NT2/D1 (cell line): ENCODE measurements around the gene PCDHGA9.
A peak's percentile ranks its signal among the peaks of the same experiment; 100 is the strongest.
"Not testable (repeated sequence)": the region's sequence is repeated elsewhere in the genome, so short reads cannot be mapped to it uniquely, and the experiment has no call there.

ENCODE experiments used
- DNase-seq: peaks from one replicate; pipeline ENCODE4 v3.0.0-alpha.2; 2011; ENCODE audit warnings: low read depth, low spot score
- H3K27me3 ChIP-seq: 2 replicates; pipeline ENCODE4 v1.6.0; 2011; ENCODE audit warnings: mild to moderate bottlenecking; ENCODE audit not compliant: insufficient read length, insufficient read depth
- H3K36me3 ChIP-seq: 2 replicates; pipeline ENCODE4 v1.6.1; 2011; ENCODE audit warnings: mild to moderate bottlenecking, low read length, mixed read lengths; ENCODE audit not compliant: insufficient read depth, insufficient read length
- H3K4me1 ChIP-seq: 2 replicates; pipeline ENCODE4 v1.5.1; 2011; ENCODE audit not compliant: insufficient read depth, insufficient read length
- H3K4me3 ChIP-seq: 2 replicates; pipeline ENCODE4 v1.5.1; 2011; ENCODE audit warnings: low read depth; ENCODE audit not compliant: insufficient read length
- H3K9ac ChIP-seq: 2 replicates; pipeline ENCODE4 v1.6.0; 2011; ENCODE audit warnings: low read depth; ENCODE audit not compliant: insufficient read length
- H3K9me3 ChIP-seq: 2 replicates; pipeline ENCODE4 v1.5.1; 2011; ENCODE audit warnings: mild to moderate bottlenecking, low read length; ENCODE audit not compliant: insufficient read depth
- SUZ12 ChIP-seq: IDR thresholded peaks from 2 replicates; pipeline ENCODE4 v1.6.1; 2011; ENCODE audit not compliant: insufficient read length, insufficient read depth; ENCODE audit errors: extremely low read depth
- YY1 ChIP-seq: IDR thresholded peaks from 2 replicates; pipeline ENCODE4 v1.6.1; 2011; ENCODE audit not compliant: insufficient read length, insufficient read depth
- ZNF274 ChIP-seq: IDR thresholded peaks from 2 replicates; pipeline ENCODE4 v1.6.1; 2011; ENCODE audit warnings: mild to moderate bottlenecking, low read depth, low read length

PCDHGA9 gene

GRCh38 chr5:141398608-141399007, 4.0 kb upstream of the PCDHGA9 start:
- Histone ChIP-seq H3K9me3 (peaks cover 8% of the 10 kb centered on the region; the same call in 1 of the 2 replicates), H3K27me3 (no peaks in the 10 kb centered on the region), H3K9ac (no peak overlapping the region), H3K4me3 (no peak overlapping the region), H3K4me1 (no peaks in the 10 kb centered on the region), H3K36me3 (no peaks in the 10 kb centered on the region)
- no peak for DNase-seq
- no peak for TF ChIP-seq YY1

DNA sequence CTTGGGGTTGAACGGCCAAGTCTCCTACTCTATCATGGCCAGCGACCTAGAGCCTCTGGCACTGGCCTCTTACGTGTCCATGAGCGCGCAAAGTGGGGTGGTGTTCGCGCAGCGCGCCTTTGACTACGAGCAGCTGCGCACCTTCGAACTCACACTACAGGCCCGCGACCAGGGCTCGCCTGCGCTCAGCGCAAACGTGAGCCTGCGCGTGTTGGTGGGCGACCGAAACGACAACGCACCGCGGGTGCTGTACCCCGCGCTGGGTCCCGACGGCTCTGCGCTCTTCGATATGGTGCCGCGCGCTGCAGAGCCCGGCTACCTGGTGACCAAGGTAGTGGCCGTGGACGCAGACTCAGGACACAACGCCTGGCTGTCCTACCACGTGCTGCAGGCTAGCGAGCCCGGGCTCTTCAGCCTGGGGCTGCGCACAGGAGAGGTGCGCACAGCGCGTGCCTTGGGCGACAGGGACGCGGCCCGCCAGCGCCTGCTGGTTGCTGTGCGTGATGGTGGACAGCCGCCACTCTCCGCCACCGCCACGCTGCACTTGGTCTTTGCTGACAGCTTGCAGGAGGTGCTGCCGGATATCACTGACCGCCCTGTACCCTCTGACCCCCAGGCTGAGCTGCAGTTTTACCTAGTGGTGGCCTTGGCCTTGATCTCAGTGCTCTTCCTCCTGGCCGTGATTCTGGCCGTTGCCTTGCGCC, 2.9 kb upstream of the PCDHGA9 start:
- Histone ChIP-seq H3K9me3 (peaks cover 4% of the 10 kb centered on the region; the same call in 1 of the 2 replicates), H3K4me1 (no peaks in the 10 kb centered on the region), H3K27me3 (no peaks in the 10 kb centered on the region), H3K36me3 (no peaks in the 10 kb centered on the region), H3K4me3 (no peak overlapping the region), H3K9ac (no peak overlapping the region)
- TF ChIP-seq ZNF274 (no peak), SUZ12 (no peak), YY1 (no peak)
- no peak for DNase-seq

GRCh38 chr5:141403387-141403786, 809 bp downstream of the PCDHGA9 start:
- Histone ChIP-seq H3K9me3 (peaks cover 4% of the 10 kb centered on the region; the same call in 1 of the 2 replicates), H3K4me1 (no peaks in the 10 kb centered on the region), H3K4me3 (no peak overlapping the region), H3K36me3 (no peaks in the 10 kb centered on the region), H3K9ac (no peak overlapping the region), H3K27me3 (peaks cover 3% of the 10 kb centered on the region)
- no peak for TF ChIP-seq SUZ12
- DNase-seq: no peak

GRCh38 chr5:141407790-141408505, 5.4 kb downstream of the PCDHGA9 start, which contains the start of gene PCDHGB6:
TSS of gene PCDHGB6 (plus strand) at chr5:141408021. CDS start at chr5:141408203, 182 bp downstream.
- peak; percentile 57 for DNase-seq
- Histone ChIP-seq H3K4me3 (peak within 1 kb of the TSS; percentile 53), H3K9ac (peak within 1 kb of the TSS; percentile 56), H3K27me3 (peaks cover 17% of the 10 kb centered on the region)
- not testable (repeated sequence) for H3K9me3 ChIP-seq, H3K4me1 ChIP-seq, H3K36me3 ChIP-seq

GRCh38 chr5:141409598-141410306, 7.2 kb downstream of the PCDHGA9 start:
- DNase-seq: no peak
- H3K27me3 ChIP-seq: peaks cover 17% of the 10 kb centered on the region
- TF ChIP-seq YY1 (no peak), ZNF274 (no peak), SUZ12 (no peak)
- H3K36me3 ChIP-seq: no peaks in the 10 kb centered on the region
- H3K4me3 ChIP-seq: no peak overlapping the region
- no peak overlapping the region for H3K9ac ChIP-seq
- no peaks in the 10 kb centered on the region for H3K4me1 ChIP-seq
- H3K9me3 ChIP-seq: peaks cover 10% of the 10 kb centered on the region; the same call in 1 of the 2 replicates

DNA sequence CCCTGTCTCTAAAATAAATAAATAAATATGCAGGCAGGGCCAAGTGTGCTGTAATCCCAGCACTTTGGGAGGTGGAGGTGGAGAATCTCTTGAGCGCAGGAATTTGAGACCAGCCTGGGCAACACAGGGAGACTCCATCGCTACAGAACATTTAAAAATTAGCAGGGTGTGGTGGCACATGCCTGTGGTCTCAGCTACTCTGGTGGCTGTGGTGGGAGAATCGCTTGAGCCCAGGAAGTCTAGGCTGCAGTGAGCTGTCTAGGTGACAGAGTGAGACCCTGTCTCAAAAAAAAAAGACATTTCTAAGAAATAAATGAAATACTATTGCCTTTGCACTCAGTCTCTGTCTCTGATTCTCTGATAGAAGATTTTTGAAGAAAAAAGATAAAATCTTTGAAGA, 9.0 kb downstream of the PCDHGA9 start:
- H3K9ac ChIP-seq: no peak overlapping the region
- no peaks in the 10 kb centered on the region for H3K36me3 ChIP-seq
- no peak for DNase-seq
- peaks cover 17% of the 10 kb centered on the region for H3K27me3 ChIP-seq
- TF ChIP-seq ZNF274 (no peak), SUZ12 (no peak), YY1 (no peak)
- H3K4me1 ChIP-seq: no peaks in the 10 kb centered on the region
- H3K4me3 ChIP-seq: no peak overlapping the region
- peaks cover 10% of the 10 kb centered on the region; the same call in 1 of the 2 replicates for H3K9me3 ChIP-seq

GRCh38 chr5:141412854-141413539, 10.4 kb downstream of the PCDHGA9 start, which contains the start of gene PCDHGA10:
TSS of gene PCDHGA10 (plus strand) at chr5:141412987. CDS start at chr5:141413176, 189 bp downstream.
- no peaks in the 10 kb centered on the region for H3K4me1 ChIP-seq
- peaks cover 17% of the 10 kb centered on the region for H3K27me3 ChIP-seq
- no peaks in the 10 kb centered on the region for H3K36me3 ChIP-seq
- H3K4me3 ChIP-seq: peak within 1 kb of the TSS; percentile 42
- DNase-seq: no peak
- H3K9me3 ChIP-seq: peaks cover 10% of the 10 kb centered on the region; the same call in 1 of the 2 replicates
- no peak for TF ChIP-seq SUZ12
- TF ChIP-seq YY1: no peak
- TF ChIP-seq ZNF274: no peak
- peak within 1 kb of the TSS; percentile 67 for H3K9ac ChIP-seq
